PC-3 (cell line): ENCODE results near the gene ERO1B.

ENCODE experiments used
- CTCF ChIP-seq: fragments of 300-600 bp; sonication (generic); conservative IDR thresholded peaks from 2 replicates; pipeline ENCODE4 v1.5.1; 2017; ENCODE audit warnings: antibody characterized with exemption, low read depth, mild to moderate bottlenecking, low read length
- EZH2 ChIP-seq: fragments of 300-600 bp; sonication (generic); IDR thresholded peaks from one replicate; pipeline ENCODE4 v1.6.1; 2017; ENCODE audit warnings: antibody characterized with exemption, mild to moderate bottlenecking, low read length; ENCODE audit not compliant: unreplicated experiment

GRCh38 chr1:236242568-236242967 lies 39.2 kb downstream of the ERO1B start:
- TF ChIP-seq EZH2 (no peak), CTCF (no peak)
